Endothelial cell of umbilical vein (primary cell): Measurements from ENCODE around the gene KCNK2.

Source experiments
- EZH2 ChIP-seq: IDR thresholded peaks from 2 replicates; pipeline ENCODE4 v1.6.1; 2012; ENCODE audit warnings: borderline replicate concordance, low read depth, mild to moderate bottlenecking, moderate library complexity, low read length, inconsistent platforms; ENCODE audit not compliant: severe bottlenecking
- FOS ChIP-seq: IDR thresholded peaks from 2 replicates; pipeline ENCODE4 v1.6.1; 2011; ENCODE audit warnings: mild to moderate bottlenecking, low read length, moderate library complexity, borderline replicate concordance; ENCODE audit not compliant: insufficient read depth
- GATA2 ChIP-seq: IDR thresholded peaks from 2 replicates; pipeline ENCODE4 v1.7.0; 2011; ENCODE audit warnings: low read depth, mild to moderate bottlenecking, moderate library complexity, mixed read lengths, low read length; ENCODE audit not compliant: insufficient read length, insufficient read depth
- MYC ChIP-seq: IDR thresholded peaks from one replicate; pipeline ENCODE4 v1.6.1; 2011; ENCODE audit warnings: mild to moderate bottlenecking, low read depth, low read length
- POLR2A ChIP-seq: IDR thresholded peaks from 2 replicates; pipeline ENCODE4 v1.6.1; 2012; ENCODE audit warnings: low read depth, mild to moderate bottlenecking, control low read depth, low read length
- POLR2AphosphoS5 ChIP-seq: IDR thresholded peaks from 2 replicates; pipeline ENCODE4 v1.6.1; 2012; ENCODE audit warnings: low read depth, mild to moderate bottlenecking, control low read depth, low read length, moderate library complexity; ENCODE audit not compliant: insufficient read depth
- TF ChIP-seq, protein P1 (sequence below), 2 donors: IDR thresholded peaks; 1 replicate in 1 of 2; 2 replicates in 1 of 2; pipeline ENCODE4 v1.5.1; 2011; ENCODE audit warnings: low read length in 2 of 2, mild to moderate bottlenecking in 2 of 2, moderate library complexity in 2 of 2, control low read depth in 1 of 2, inconsistent platforms in 1 of 2, low read depth in 1 of 2; ENCODE audit not compliant: insufficient read depth in 1 of 2; ENCODE audit errors: extremely low read depth in 1 of 2
- TF ChIP-seq, protein P2 (sequence below): IDR thresholded peaks from 2 replicates; pipeline ENCODE4 v1.6.1; 2011; ENCODE audit not compliant: insufficient read depth, insufficient read length

DNA sequence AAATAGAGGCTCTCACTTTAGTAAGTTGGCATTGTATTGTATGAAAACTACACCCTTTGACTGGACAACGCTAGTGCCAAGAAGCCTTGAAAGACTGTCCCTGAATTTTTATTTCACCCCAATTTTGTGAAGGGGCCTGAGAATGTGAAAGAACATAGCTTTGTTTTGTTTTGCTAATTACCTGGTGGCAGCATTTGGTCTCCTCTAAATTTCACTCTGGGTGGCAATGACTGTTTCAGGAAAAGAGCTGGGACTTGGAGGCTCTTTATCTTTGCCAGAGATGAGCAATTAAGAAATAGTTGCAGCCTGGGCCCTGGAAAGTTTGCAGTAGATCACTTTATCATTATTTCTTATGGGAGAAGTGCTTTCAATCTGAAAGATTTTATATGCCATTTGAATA lies 117.6 kb downstream of the KCNK2 start:
- TF ChIP-seq MYC (no peak), FOS (no peak), POLR2A (no peak), POLR2AphosphoS5 (no peak), GATA2 (no peak), EZH2 (no peak)
- TF ChIP-seq, protein P1, sequence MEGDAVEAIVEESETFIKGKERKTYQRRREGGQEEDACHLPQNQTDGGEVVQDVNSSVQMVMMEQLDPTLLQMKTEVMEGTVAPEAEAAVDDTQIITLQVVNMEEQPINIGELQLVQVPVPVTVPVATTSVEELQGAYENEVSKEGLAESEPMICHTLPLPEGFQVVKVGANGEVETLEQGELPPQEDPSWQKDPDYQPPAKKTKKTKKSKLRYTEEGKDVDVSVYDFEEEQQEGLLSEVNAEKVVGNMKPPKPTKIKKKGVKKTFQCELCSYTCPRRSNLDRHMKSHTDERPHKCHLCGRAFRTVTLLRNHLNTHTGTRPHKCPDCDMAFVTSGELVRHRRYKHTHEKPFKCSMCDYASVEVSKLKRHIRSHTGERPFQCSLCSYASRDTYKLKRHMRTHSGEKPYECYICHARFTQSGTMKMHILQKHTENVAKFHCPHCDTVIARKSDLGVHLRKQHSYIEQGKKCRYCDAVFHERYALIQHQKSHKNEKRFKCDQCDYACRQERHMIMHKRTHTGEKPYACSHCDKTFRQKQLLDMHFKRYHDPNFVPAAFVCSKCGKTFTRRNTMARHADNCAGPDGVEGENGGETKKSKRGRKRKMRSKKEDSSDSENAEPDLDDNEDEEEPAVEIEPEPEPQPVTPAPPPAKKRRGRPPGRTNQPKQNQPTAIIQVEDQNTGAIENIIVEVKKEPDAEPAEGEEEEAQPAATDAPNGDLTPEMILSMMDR (IDR thresholded peaks at IDR 0.05; ENCODE audit: extremely low read depth in 1 of 2, insufficient read depth in 1 of 2, low read depth in 1 of 2, low read length in 2 of 2) = no peak
- TF ChIP-seq, protein P2, sequence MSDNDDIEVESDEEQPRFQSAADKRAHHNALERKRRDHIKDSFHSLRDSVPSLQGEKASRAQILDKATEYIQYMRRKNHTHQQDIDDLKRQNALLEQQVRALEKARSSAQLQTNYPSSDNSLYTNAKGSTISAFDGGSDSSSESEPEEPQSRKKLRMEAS = no peak
